Transverse colon (tissue), 4 donors: Measurements from ENCODE around the gene SORD.
"Not testable (repeated sequence)": the region's sequence is repeated elsewhere in the genome, so short reads cannot be mapped to it uniquely, and the experiment has no call there.

Source experiments
- EP300 ChIP-seq: sonication (generic); formaldehyde crosslinking; IDR thresholded peaks from one replicate; pipeline ENCODE4 v1.6.1; 2017; ENCODE audit warnings: antibody characterized with exemption, low read depth
- POLR2A ChIP-seq: fragments of 450-650 bp; IDR thresholded peaks from one replicate; pipeline ENCODE4 v1.6.1; 2016; ENCODE audit warnings: antibody characterized with exemption, mild to moderate bottlenecking, moderate library complexity
- POLR2AphosphoS5 ChIP-seq, 3 donors: sonication (generic); formaldehyde crosslinking; IDR thresholded peaks; one replicate each; pipeline ENCODE4 v1.6.1; 2016; ENCODE audit warnings: antibody characterized with exemption in 3 of 3
- TF ChIP-seq, protein P1 (sequence below), 5 experiments: fragments of 200-600 bp in 3 of 5; fragments of 450-650 bp in 2 of 5; sonication (generic) in 3 of 5; IDR thresholded peaks; 1 replicate in 2 of 5; 2 replicates in 3 of 5; pipeline ENCODE4 v1.5.1; 2016 to 2017; ENCODE audit warnings: antibody characterized with exemption in 5 of 5, inconsistent platforms in 3 of 5, mild to moderate bottlenecking in 2 of 5, moderate library complexity in 1 of 5

DNA sequence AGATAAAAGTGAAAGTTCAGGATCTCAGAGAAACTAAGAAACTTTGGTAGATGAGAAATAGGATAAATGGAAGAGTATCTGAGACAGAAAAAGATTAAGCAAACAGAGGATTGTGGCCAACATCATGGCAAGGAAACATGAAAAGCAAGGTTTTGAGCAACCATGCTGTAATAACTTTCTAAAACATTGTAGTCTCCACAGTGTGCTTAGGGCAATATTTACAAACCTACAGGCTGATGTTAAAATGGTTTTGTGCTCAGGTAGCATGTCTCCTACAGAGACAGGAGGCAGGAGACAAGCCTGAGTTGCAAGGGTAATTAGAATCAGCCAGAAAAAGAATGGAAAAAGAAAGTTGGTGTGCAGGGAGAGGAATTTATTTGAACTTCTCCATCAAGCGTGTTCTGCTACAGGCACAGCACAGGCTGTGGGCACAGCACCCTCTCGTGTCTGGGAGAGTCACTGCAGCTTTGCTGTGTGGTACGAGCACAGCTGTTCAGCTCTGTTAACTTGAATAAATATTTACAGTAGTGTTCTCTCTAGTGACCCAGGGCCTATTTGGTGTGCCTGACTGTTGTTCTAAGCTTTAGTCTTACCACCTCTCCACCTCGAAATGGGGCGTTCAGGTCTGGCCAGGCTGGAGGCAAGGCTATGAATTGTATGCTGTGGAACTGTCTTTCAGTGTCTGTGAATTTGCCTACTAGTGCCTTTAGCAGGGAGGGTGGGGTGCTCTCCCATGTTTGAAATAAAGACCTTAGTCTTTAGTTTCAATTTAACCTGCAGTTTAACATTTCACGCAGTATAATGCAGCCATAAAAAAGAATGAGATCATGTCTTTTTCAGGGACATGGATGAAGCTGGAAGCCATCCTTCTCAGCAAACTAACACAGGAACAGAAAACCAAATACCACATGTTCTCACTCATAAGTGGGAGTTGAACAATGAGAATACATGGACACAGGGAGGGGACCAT, 14.1 kb downstream of the SORD start:
- TF ChIP-seq, protein P1, sequence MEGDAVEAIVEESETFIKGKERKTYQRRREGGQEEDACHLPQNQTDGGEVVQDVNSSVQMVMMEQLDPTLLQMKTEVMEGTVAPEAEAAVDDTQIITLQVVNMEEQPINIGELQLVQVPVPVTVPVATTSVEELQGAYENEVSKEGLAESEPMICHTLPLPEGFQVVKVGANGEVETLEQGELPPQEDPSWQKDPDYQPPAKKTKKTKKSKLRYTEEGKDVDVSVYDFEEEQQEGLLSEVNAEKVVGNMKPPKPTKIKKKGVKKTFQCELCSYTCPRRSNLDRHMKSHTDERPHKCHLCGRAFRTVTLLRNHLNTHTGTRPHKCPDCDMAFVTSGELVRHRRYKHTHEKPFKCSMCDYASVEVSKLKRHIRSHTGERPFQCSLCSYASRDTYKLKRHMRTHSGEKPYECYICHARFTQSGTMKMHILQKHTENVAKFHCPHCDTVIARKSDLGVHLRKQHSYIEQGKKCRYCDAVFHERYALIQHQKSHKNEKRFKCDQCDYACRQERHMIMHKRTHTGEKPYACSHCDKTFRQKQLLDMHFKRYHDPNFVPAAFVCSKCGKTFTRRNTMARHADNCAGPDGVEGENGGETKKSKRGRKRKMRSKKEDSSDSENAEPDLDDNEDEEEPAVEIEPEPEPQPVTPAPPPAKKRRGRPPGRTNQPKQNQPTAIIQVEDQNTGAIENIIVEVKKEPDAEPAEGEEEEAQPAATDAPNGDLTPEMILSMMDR (IDR thresholded peaks at IDR 0.05), result peak; percentile 78 to 94 (median 89)
- TF ChIP-seq EP300, POLR2A: not testable (repeated sequence)
- TF ChIP-seq POLR2AphosphoS5 (IDR thresholded peaks at IDR 0.05), result peak in 1 of 3 donors; percentile 15
